NT2/D1 (cell line): ENCODE results near the gene NACAD.

Source experiments
- SUZ12 ChIP-seq: IDR thresholded peaks from 2 replicates; pipeline ENCODE4 v1.6.1; 2011; ENCODE audit not compliant: insufficient read length, insufficient read depth; ENCODE audit errors: extremely low read depth
- YY1 ChIP-seq: IDR thresholded peaks from 2 replicates; pipeline ENCODE4 v1.6.1; 2011; ENCODE audit not compliant: insufficient read length, insufficient read depth
- ZNF274 ChIP-seq: IDR thresholded peaks from 2 replicates; pipeline ENCODE4 v1.6.1; 2011; ENCODE audit warnings: mild to moderate bottlenecking, low read depth, low read length

DNA sequence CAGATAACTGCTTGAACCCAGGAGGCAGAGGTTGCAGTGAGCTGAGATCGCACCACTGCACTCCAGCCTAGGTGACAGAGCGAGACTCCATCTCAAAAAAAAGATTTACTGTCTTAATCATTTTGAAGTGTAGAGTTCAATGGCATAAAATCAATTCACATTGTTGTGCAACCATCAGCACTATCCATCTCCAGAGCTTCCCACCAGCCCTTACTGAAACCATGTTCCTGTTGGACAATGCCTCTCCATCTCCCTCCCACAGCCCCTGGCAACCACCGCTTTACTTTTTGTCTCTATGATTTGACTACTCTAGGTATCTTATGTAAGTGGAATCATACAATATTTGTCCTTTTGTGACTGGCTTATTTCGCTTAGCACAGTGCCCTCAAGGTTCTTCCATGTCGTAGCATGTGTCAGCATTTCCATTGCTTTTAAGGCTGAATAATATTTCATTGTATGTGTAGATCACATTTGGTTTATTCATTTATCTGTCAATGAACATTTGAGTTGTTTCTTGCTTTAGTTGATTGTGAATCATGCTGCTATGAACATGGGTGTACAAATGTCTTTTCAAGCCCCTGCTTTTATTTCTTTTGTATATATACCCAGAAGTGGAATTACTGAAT, 33.1 kb downstream of the NACAD start:
- TF ChIP-seq YY1 = no peak
- TF ChIP-seq ZNF274 = no peak
- TF ChIP-seq SUZ12 = no peak
